MM.1S (cell line): ENCODE measurements around the gene CFB.
"Not testable (repeated sequence)": the region's sequence is repeated elsewhere in the genome, so short reads cannot be mapped to it uniquely, and the experiment has no call there.

Source experiments
- EZH2 ChIP-seq: fragments of 300-600 bp; sonication (generic); optimal IDR thresholded peaks from 2 replicates; pipeline ENCODE3; 2017; ENCODE audit warnings: low read depth, mild to moderate bottlenecking, antibody characterized with exemption, low read length, mixed read lengths
- EZH2phosphoT487 ChIP-seq: fragments of 300-600 bp; sonication (generic); IDR thresholded peaks from 2 replicates; pipeline ENCODE4 v1.6.1; 2018; ENCODE audit warnings: antibody characterized with exemption, low read length
- TF ChIP-seq, protein P1 (sequence below): fragments of 300-600 bp; sonication (generic); IDR thresholded peaks from 2 replicates; pipeline ENCODE4 v1.5.1; 2016; ENCODE audit warnings: antibody characterized with exemption, low read length, mixed read lengths

DNA sequence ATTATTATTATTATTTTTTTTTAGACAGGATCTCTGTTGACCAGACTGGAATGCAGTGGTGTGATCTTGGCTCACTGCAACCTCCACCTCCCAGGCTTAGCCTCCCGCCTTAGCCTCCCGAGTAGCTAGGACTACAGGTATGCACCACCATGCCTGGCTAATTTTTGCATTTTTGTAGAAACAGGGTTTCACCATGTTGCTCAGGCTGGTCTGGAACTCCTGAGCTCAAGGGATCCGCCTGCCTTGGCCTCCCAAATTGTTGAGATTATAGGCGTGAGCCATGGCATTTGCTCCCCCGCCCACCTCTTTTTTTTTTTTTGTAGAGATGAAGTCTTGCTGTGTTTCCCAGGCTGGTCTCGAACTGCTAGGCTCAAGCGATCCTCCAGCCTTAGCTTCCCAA lies 36.6 kb upstream of the CFB start:
- TF ChIP-seq, protein P1, sequence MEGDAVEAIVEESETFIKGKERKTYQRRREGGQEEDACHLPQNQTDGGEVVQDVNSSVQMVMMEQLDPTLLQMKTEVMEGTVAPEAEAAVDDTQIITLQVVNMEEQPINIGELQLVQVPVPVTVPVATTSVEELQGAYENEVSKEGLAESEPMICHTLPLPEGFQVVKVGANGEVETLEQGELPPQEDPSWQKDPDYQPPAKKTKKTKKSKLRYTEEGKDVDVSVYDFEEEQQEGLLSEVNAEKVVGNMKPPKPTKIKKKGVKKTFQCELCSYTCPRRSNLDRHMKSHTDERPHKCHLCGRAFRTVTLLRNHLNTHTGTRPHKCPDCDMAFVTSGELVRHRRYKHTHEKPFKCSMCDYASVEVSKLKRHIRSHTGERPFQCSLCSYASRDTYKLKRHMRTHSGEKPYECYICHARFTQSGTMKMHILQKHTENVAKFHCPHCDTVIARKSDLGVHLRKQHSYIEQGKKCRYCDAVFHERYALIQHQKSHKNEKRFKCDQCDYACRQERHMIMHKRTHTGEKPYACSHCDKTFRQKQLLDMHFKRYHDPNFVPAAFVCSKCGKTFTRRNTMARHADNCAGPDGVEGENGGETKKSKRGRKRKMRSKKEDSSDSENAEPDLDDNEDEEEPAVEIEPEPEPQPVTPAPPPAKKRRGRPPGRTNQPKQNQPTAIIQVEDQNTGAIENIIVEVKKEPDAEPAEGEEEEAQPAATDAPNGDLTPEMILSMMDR = not testable (repeated sequence)
- TF ChIP-seq EZH2, EZH2phosphoT487: not testable (repeated sequence)
